H1 (cell line): Measurements from ENCODE around the gene UQCRQ. TPM values are rescaled to one million over a fixed set of nuclear protein-coding genes. Genes with fewer than 3 reads are reported as not detected.

Experiments
- CTCF ChIA-PET: fragments of 300-600 bp; sonication (Branson Sonifier 250); formaldehyde crosslinking; loops from one replicate; lab custom pipeline; 2021; ENCODE audit not compliant: partially characterized antibody; lab: Charles Lee
- POLR2A ChIA-PET: fragments of 300-600 bp; sonication (Branson Sonifier 250); formaldehyde crosslinking; loops from one replicate; lab custom pipeline; 2021; ENCODE audit warnings: inconsistent platforms; ENCODE audit not compliant: partially characterized antibody; lab: Charles Lee
- DNase-seq, 2 experiments: peaks; one replicate each; pipeline versions ENCODE4 v3.0.0 to v3.0.0-alpha.2; 2010 to 2022; ENCODE audit warnings: low spot score in 2 of 2, low read depth in 1 of 2, mixed read lengths in 1 of 2
- FAIRE-seq: peaks from 2 replicates; lab custom pipeline; 2011; peaks lifted over from hg19 to GRCh38; lab: Jason Lieb, UNC
- H2AFZ ChIP-seq: 2 replicates; pipeline ENCODE4 v1.8.1; 2012; ENCODE audit warnings: low read length, inconsistent platforms
- H2AK5ac ChIP-seq: 2 replicates; pipeline ENCODE4 v1.6.1; 2013; ENCODE audit warnings: low read depth, low read length
- H2BK120ac ChIP-seq: replicated peaks from 2 replicates; pipeline ENCODE3; 2013; ENCODE audit warnings: low read depth, low read length, inconsistent platforms
- H2BK12ac ChIP-seq: 2 replicates; pipeline ENCODE4 v1.6.1; 2013; ENCODE audit warnings: low read depth, low read length
- H2BK15ac ChIP-seq: 2 replicates; pipeline ENCODE4 v1.6.1; 2013; ENCODE audit warnings: low read length
- H2BK20ac ChIP-seq: 2 replicates; pipeline ENCODE4 v1.6.1; 2013; ENCODE audit warnings: low read length
- H2BK5ac ChIP-seq: 2 replicates; pipeline ENCODE4 v1.6.1; 2013; ENCODE audit warnings: low read depth, low read length
- H3K14ac ChIP-seq: 2 replicates; pipeline ENCODE4 v1.6.1; 2013; ENCODE audit warnings: inconsistent platforms; ENCODE audit not compliant: insufficient read length
- H3K18ac ChIP-seq: 2 replicates; pipeline ENCODE4 v1.6.1; 2013; ENCODE audit warnings: low read length; ENCODE audit errors: extremely low read depth
- H3K23ac ChIP-seq: 2 replicates; pipeline ENCODE4 v1.6.1; 2013; ENCODE audit warnings: inconsistent platforms; ENCODE audit not compliant: insufficient read length
- H3K23me2 ChIP-seq: 2 replicates; pipeline ENCODE4 v1.6.1; 2013; ENCODE audit warnings: low read depth, low read length
- H3K27ac ChIP-seq: 2 replicates; pipeline ENCODE4 v1.6.1; 2011; ENCODE audit warnings: low read depth, low read length, inconsistent platforms
- H3K27me3 ChIP-seq, 4 experiments: replicated peaks in 1 of 4; 1 replicate in 1 of 4; 2 replicates in 3 of 4; pipeline versions ENCODE4 v1.6.1 to v1.8.1; 2011 to 2013; ENCODE audit warnings: low read length in 3 of 4, mild to moderate bottlenecking in 3 of 4, inconsistent platforms in 2 of 4, mixed read lengths in 2 of 4, moderate library complexity in 1 of 4; ENCODE audit not compliant: control insufficient read depth in 3 of 4, insufficient read depth in 3 of 4; ENCODE audit errors: extremely low read depth in 1 of 4
- H3K36me3 ChIP-seq, 4 experiments: 2 replicates each; pipeline versions ENCODE4 v1.6.1 to v1.8.1; 2011 to 2013; ENCODE audit warnings: mild to moderate bottlenecking in 4 of 4, low read length in 3 of 4, moderate library complexity in 2 of 4, control low read depth in 1 of 4, inconsistent platforms in 1 of 4; ENCODE audit not compliant: insufficient read depth in 4 of 4, control insufficient read depth in 2 of 4
- H3K4ac ChIP-seq: replicated peaks from 2 replicates; pipeline ENCODE3; 2013; ENCODE audit warnings: low read length, low read depth, mixed read lengths, inconsistent platforms; ENCODE audit not compliant: insufficient read length
- H3K4me1 ChIP-seq, 4 experiments: replicated peaks in 1 of 4; 1 replicate in 1 of 4; 2 replicates in 3 of 4; pipeline versions ENCODE4 v1.6.1 to v1.8.1; 2011 to 2013; ENCODE audit warnings: low read length in 3 of 4, inconsistent platforms in 2 of 4, mixed read lengths in 1 of 4; ENCODE audit not compliant: insufficient read depth in 4 of 4, control insufficient read depth in 3 of 4
- H3K4me2 ChIP-seq, 2 experiments: 2 replicates each; pipeline versions ENCODE4 v1.6.1 to v1.8.1; 2011 to 2013; ENCODE audit warnings: low read depth in 2 of 2, low read length in 2 of 2, control low read depth in 1 of 2, inconsistent platforms in 1 of 2, mild to moderate bottlenecking in 1 of 2; ENCODE audit not compliant: insufficient read depth in 1 of 2
- H3K4me3 ChIP-seq, 4 experiments: fragments of 200-600, 300-600 bp in 1 of 4; sonication (generic), shearing (Covaris generic), sonication (Bioruptor Twin) in 1 of 4; 2 replicates each; pipeline versions ENCODE4 v1.5.1 to v1.8.1; 2011 to 2016; ENCODE audit warnings: low read length in 4 of 4, low read depth in 3 of 4, control low read depth in 2 of 4, inconsistent platforms in 2 of 4, mild to moderate bottlenecking in 2 of 4, mixed read lengths in 1 of 4, moderate library complexity in 1 of 4; ENCODE audit not compliant: insufficient read depth in 2 of 4; ENCODE audit errors: extremely low read depth in 1 of 4
- H3K56ac ChIP-seq: replicated peaks from 2 replicates; pipeline ENCODE3; 2013; ENCODE audit warnings: low read depth, mild to moderate bottlenecking, mixed read lengths, low read length, inconsistent platforms; ENCODE audit not compliant: insufficient read length
- H3K79me1 ChIP-seq: 2 replicates; pipeline ENCODE4 v1.6.1; 2013; ENCODE audit warnings: low read depth, low read length, control low read depth
- H3K79me2 ChIP-seq, 2 experiments: 2 replicates each; pipeline versions ENCODE4 v1.6.1 to v1.8.1; 2012 to 2013; ENCODE audit warnings: low read length in 2 of 2, mild to moderate bottlenecking in 2 of 2, inconsistent platforms in 1 of 2; ENCODE audit not compliant: insufficient read depth in 2 of 2, control insufficient read depth in 1 of 2
- H3K9ac ChIP-seq, 4 experiments: replicated peaks in 1 of 4; 1 replicate in 1 of 4; 2 replicates in 3 of 4; pipeline versions ENCODE4 v1.6.1 to v1.8.1; 2011 to 2013; ENCODE audit warnings: low read depth in 3 of 4, low read length in 3 of 4, control low read depth in 2 of 4, mild to moderate bottlenecking in 2 of 4, moderate library complexity in 2 of 4, inconsistent platforms in 1 of 4; ENCODE audit errors: extremely low read depth in 1 of 4
- H3K9me3 ChIP-seq, 2 experiments: 2 replicates each; pipeline versions ENCODE4 v1.6.1 to v1.8.1; 2012 to 2013; ENCODE audit warnings: mild to moderate bottlenecking in 2 of 2, moderate library complexity in 2 of 2, control low read depth in 1 of 2, inconsistent platforms in 1 of 2, low read depth in 1 of 2, low read length in 1 of 2, mixed read lengths in 1 of 2; ENCODE audit not compliant: insufficient read depth in 2 of 2
- H4K20me1 ChIP-seq, 2 experiments: replicated peaks in 1 of 2; 2 replicates each; pipeline versions ENCODE3 to v1.8.1; 2011 to 2013; ENCODE audit warnings: inconsistent platforms in 2 of 2, low read length in 2 of 2, mild to moderate bottlenecking in 1 of 2; ENCODE audit not compliant: insufficient read depth in 2 of 2, control insufficient read depth in 1 of 2
- H4K5ac ChIP-seq: 2 replicates; pipeline ENCODE4 v1.6.1; 2013; ENCODE audit warnings: low read length, low read depth, mixed read lengths, inconsistent platforms; ENCODE audit not compliant: insufficient read length
- H4K8ac ChIP-seq: 2 replicates; pipeline ENCODE4 v1.8.0; 2013; ENCODE audit warnings: mild to moderate bottlenecking, moderate library complexity, low read length, inconsistent platforms; ENCODE audit not compliant: insufficient read depth; ENCODE audit errors: extremely low read depth
- H4K91ac ChIP-seq: replicated peaks from 2 replicates; pipeline ENCODE3; 2013; ENCODE audit warnings: low read length, mixed read lengths, inconsistent platforms; ENCODE audit not compliant: insufficient read length
- KDM5A ChIP-seq: fragments of 200-600 bp; IDR thresholded peaks from 2 replicates; pipeline ENCODE4 v1.7.1; 2012; ENCODE audit warnings: mild to moderate bottlenecking, low read length, inconsistent platforms, mixed read lengths
- WGBS, 2 experiments: shearing (Covaris generic) in 1 of 2; methylation state at CpG; one replicate each; pipeline versions ENCODE4 v1.1.6 to v1.1.7; 2013 to 2015; ENCODE audit warnings: low lambda C conversion rate in 2 of 2, mixed read lengths in 2 of 2, inconsistent platforms in 1 of 2, low coverage in 1 of 2, missing lambda C conversion rate in 1 of 2; ENCODE audit not compliant: insufficient replicate concordance in 2 of 2, insufficient coverage in 1 of 2, insufficient read length in 1 of 2; ENCODE audit errors: extremely low coverage in 1 of 2, missing lambda C conversion rate in 1 of 2; 5-methylcytosine and 5-hydroxymethylcytosine counted together
- polyA plus RNA-seq, 7 experiments: library from polyadenylated mRNA; depleted of rRNA in 3 of 7; stranded (reverse) in 5 of 7; unstranded in 2 of 7; fragments of >200 nt in 5 of 7; fragments of 200-250 nt in 2 of 7; gene quantifications; 1 replicate in 5 of 7; 2 replicates in 1 of 7; 4 replicates in 1 of 7; pipeline versions ENCODE4 v1.2.1 to v1.2.3, GENCODE V29; 2011 to 2013; ENCODE audit warnings: missing spikeins in 2 of 7, mixed read lengths in 2 of 7
- total RNA-seq: library from RNA; stranded (reverse); fragmentation: NEBNext Ultra II Directional; extraction: Animal tissue kit (Norgen Biotek cat#: 25700); gene quantifications from 2 replicates; pipeline ENCODE4 v1.2.1, GENCODE V29; 2021

The UQCRQ gene
- total and polyA plus RNA-seq, 2 of the 8 experiments (the other 6 are each of a cell fraction or from before 2014, with no cell fraction given): 177 to 293 TPM

- no peaks in the 10 kb centered on the region for H3K23me2 ChIP-seq
- no peaks in the 10 kb centered on the region for H3K9me3 ChIP-seq
- peaks cover 11 to 76% (median 42%) of the 10 kb centered on the region in 4 experiments for H3K36me3 ChIP-seq
- no peak overlapping the region for H2BK20ac ChIP-seq
- ChIA-PET POLR2A (no interaction called here), CTCF (interaction anchor here (1.0 to 1.2 kb wide), 2 partner anchors 10 to 68 kb away, joined by 3 read pairs; no protein-coding TSS in a partner anchor)
- H3K4me1 ChIP-seq: no peaks in the 10 kb centered on the region
- no peak overlapping the region for H3K23ac ChIP-seq
- H4K91ac ChIP-seq: no peak overlapping the region
- no peaks in the 10 kb centered on the region for H3K79me1 ChIP-seq
- no peak overlapping the region for H3K4ac ChIP-seq
- no peak overlapping the region for H2AK5ac ChIP-seq
- peaks cover 0 to 2% of the 10 kb centered on the region in 2 experiments for H4K20me1 ChIP-seq
- no peak overlapping the region for H2AFZ ChIP-seq
- no peak overlapping the region for H4K8ac ChIP-seq
- no peak overlapping the region for H3K18ac ChIP-seq
- FAIRE-seq: no peak
- no peak overlapping the region; the same call in 1 of the 2 replicates for H3K27ac ChIP-seq
- no peaks in the 10 kb centered on the region for H3K79me2 ChIP-seq
- H3K27me3 ChIP-seq: no peaks in the 10 kb centered on the region; a peak in 1 of 7 replicates
- H3K4me2 ChIP-seq: no peak overlapping the region
- WGBS, 2 experiments: 86% methylated on average over 11 of the region's 11 CpGs; no CpG with 5 or more reads in 1 of the 2 experiments
- DNase-seq: no peak
- H3K9ac ChIP-seq: no peak overlapping the region
- no peak overlapping the region for H3K14ac ChIP-seq
- no peak overlapping the region for H3K4me3 ChIP-seq
- H2BK15ac ChIP-seq: no peak overlapping the region
- no peak overlapping the region for H3K56ac ChIP-seq
- H2BK120ac ChIP-seq: no peak overlapping the region
- no peak overlapping the region for H2BK5ac ChIP-seq
- H4K5ac ChIP-seq: no peak overlapping the region
- no peak overlapping the region for H2BK12ac ChIP-seq
- no peak for TF ChIP-seq KDM5A
Observed at GRCh38 chr5:132886064-132886823, 19.8 kb downstream of the UQCRQ start.
